Measurements from ENCODE around the gene SPATA3. TPM values are rescaled to one million over a fixed set of nuclear protein-coding genes. Genes with fewer than 3 reads are reported as not detected.
A peak's percentile ranks its signal among the peaks of the same experiment; 100 is the strongest.

SPATA3 gene
- total and polyA plus RNA-seq, 2 experiments from 2014 or later, result not detected

- TF ChIP-seq EZH2 (IDR thresholded peaks at IDR 0.05; ENCODE audit: low read depth, unreplicated experiment), result no peak
- no peak for TF ChIP-seq STAT1 (IDR thresholded peaks at IDR 0.05; ENCODE audit: unreplicated experiment)
- TF ChIP-seq REST (IDR thresholded peaks at IDR 0.05; ENCODE audit: unreplicated experiment), result no peak
- TF ChIP-seq NANOG (IDR thresholded peaks at IDR 0.05; ENCODE audit: borderline replicate concordance), result no peak
- TF ChIP-seq CREB1 (CRISPR knock-in tag; IDR thresholded peaks at IDR 0.05; ENCODE audit: low read depth), result no peak
- no peak for TF ChIP-seq EZH2phosphoT487 (IDR thresholded peaks at IDR 0.05; ENCODE audit: unreplicated experiment)
- TF ChIP-seq JUNB (IDR thresholded peaks at IDR 0.05; ENCODE audit: unreplicated experiment), result no peak
- TF ChIP-seq ZNF114 (CRISPR knock-in tag; IDR thresholded peaks at IDR 0.05), result no peak
- TF ChIP-seq ZNF331 (CRISPR knock-in tag; IDR thresholded peaks at IDR 0.05; ENCODE audit: low read depth), result no peak
- no peak for TF ChIP-seq POLR2AphosphoS5 (IDR thresholded peaks at IDR 0.05; ENCODE audit: low read depth)
- TF ChIP-seq ETS1 (IDR thresholded peaks at IDR 0.05), result no peak
- TF ChIP-seq ZNF462 (CRISPR knock-in tag; IDR thresholded peaks at IDR 0.05), result no peak
- TF ChIP-seq, protein P1, sequence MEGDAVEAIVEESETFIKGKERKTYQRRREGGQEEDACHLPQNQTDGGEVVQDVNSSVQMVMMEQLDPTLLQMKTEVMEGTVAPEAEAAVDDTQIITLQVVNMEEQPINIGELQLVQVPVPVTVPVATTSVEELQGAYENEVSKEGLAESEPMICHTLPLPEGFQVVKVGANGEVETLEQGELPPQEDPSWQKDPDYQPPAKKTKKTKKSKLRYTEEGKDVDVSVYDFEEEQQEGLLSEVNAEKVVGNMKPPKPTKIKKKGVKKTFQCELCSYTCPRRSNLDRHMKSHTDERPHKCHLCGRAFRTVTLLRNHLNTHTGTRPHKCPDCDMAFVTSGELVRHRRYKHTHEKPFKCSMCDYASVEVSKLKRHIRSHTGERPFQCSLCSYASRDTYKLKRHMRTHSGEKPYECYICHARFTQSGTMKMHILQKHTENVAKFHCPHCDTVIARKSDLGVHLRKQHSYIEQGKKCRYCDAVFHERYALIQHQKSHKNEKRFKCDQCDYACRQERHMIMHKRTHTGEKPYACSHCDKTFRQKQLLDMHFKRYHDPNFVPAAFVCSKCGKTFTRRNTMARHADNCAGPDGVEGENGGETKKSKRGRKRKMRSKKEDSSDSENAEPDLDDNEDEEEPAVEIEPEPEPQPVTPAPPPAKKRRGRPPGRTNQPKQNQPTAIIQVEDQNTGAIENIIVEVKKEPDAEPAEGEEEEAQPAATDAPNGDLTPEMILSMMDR (conservative IDR thresholded peaks at IDR 0.05; ENCODE audit: low read depth in 2 of 2), result no peak
- no peak overlapping the region for H3K4me3 Mint-ChIP-seq
- Histone ChIP-seq H2AFZ (peak overlapping the region; percentile 86; the same call in 1 of the 2 replicates), H3K27ac (ENCODE audit: low read depth) (no peak overlapping the region), H3K4me3 (no peak overlapping the region), H3K27me3 (ENCODE audit: insufficient read depth) (no peaks in the 10 kb centered on the region), H3K9me2 (ENCODE audit: insufficient read depth) (no peaks in the 10 kb centered on the region), H3K79me2 (replicated peaks; ENCODE audit: insufficient read depth) (no peaks in the 10 kb centered on the region), H3K36me3 (ENCODE audit: insufficient read depth) (no peaks in the 10 kb centered on the region), H3F3A (replicated peaks; ENCODE audit: low read depth) (0 out of 2 replicates have a peak, but pooled peaks cover 4% of the 10 kb centered on the region), H3K4me1 (ENCODE audit: insufficient read depth) (peaks cover 5% of the 10 kb centered on the region), H3K4me2 (no peak overlapping the region), H4K20me1 (replicated peaks; ENCODE audit: insufficient read depth) (no peaks in the 10 kb centered on the region)
- H3K36me3 Mint-ChIP-seq (ENCODE audit: low read depth), result no peaks in the 10 kb centered on the region
- no peak overlapping the region for H3K27ac Mint-ChIP-seq
- DNase-seq (ENCODE audit: low spot score) (no peak), ATAC-seq (no peak)
- H3K9me3 Mint-ChIP-seq, result peaks cover 2% of the 10 kb centered on the region; the same call in 1 of the 3 replicates
- H3K27me3 Mint-ChIP-seq (ENCODE audit: insufficient read depth, low read depth, poor library complexity), result peaks cover 7% of the 10 kb centered on the region
- peaks cover 10% of the 10 kb centered on the region for H3K4me1 Mint-ChIP-seq
These were observed 5.1 kb upstream of the SPATA3 start for GRCh38 chr2:230990899-230991150.
